CD4-positive, alpha-beta T cell treated with Interleukin-15 for 1 hour (primary cell): Measurements from ENCODE around the gene PRSS50.
A peak's percentile ranks its signal among the peaks of the same experiment; 100 is the strongest.

Experiments
- DNase-seq: peaks from one replicate; pipeline ENCODE4 v3.0.0-alpha.2; 2020

The PRSS50 gene

GRCh38 chr3:46682974-46683373 lies 34.7 kb downstream of the PRSS50 start:
- no peak for DNase-seq

GRCh38 chr3:46681856-46682540 lies 35.7 kb downstream of the PRSS50 start:
- no peak for DNase-seq

GRCh38 chr3:46681387-46681786 lies 36.3 kb downstream of the PRSS50 start:
- no peak for DNase-seq

- no peak for DNase-seq
Measured at GRCh38 chr3:46680298-46680826, 37.3 kb downstream of the PRSS50 start.

GRCh38 chr3:46679681-46680080 lies 38.0 kb downstream of the PRSS50 start:
- DNase-seq = no peak

GRCh38 chr3:46678280-46678679 lies 39.4 kb downstream of the PRSS50 start:
- DNase-seq = no peak

- DNase-seq = no peak
Measured at GRCh38 chr3:46677411-46677726, 40.3 kb downstream of the PRSS50 start.

GRCh38 chr3:46676601-46677410 lies 40.9 kb downstream of the PRSS50 start:
- no peak for DNase-seq

- no peak for DNase-seq
Measured at GRCh38 chr3:46675843-46676567, 41.7 kb downstream of the PRSS50 start.

GRCh38 chr3:46675426-46675825 lies 42.2 kb downstream of the PRSS50 start:
- DNase-seq = no peak

GRCh38 chr3:46674031-46674845 lies 43.4 kb downstream of the PRSS50 start:
- DNase-seq = no peak

- no peak for DNase-seq
Measured at GRCh38 chr3:46673151-46674030, 44.3 kb downstream of the PRSS50 start.

- peak; percentile 13 for DNase-seq
Measured at GRCh38 chr3:46672349-46672695, 45.3 kb downstream of the PRSS50 start.

- DNase-seq = peak; percentile 14
Measured at GRCh38 chr3:46671541-46672348, 45.9 kb downstream of the PRSS50 start.

GRCh38 chr3:46670891-46671427 lies 46.7 kb downstream of the PRSS50 start:
- DNase-seq = peak; percentile 10

GRCh38 chr3:46670000-46670890 lies 47.4 kb downstream of the PRSS50 start:
- DNase-seq = peak; percentile 13

- DNase-seq = no peak
Measured at GRCh38 chr3:46669191-46669999, 48.3 kb downstream of the PRSS50 start.

GRCh38 chr3:46668591-46668990 lies 49.1 kb downstream of the PRSS50 start:
- DNase-seq = peak; percentile 9

GRCh38 chr3:46668116-46668515 lies 49.6 kb downstream of the PRSS50 start:
- DNase-seq = peak; percentile 14
